Gastroesophageal sphincter (tissue), 3 donors: Measurements from ENCODE around the gene FMO1.

ENCODE experiments used
- CTCF ChIP-seq, 4 experiments: fragments of 200-600 bp in 2 of 4; fragments of 450-650 bp in 2 of 4; sonication (generic) in 1 of 4; IDR thresholded peaks; one replicate each; pipeline ENCODE4 v1.5.1; 2017 to 2019; ENCODE audit warnings: antibody characterized with exemption in 4 of 4, mild to moderate bottlenecking in 2 of 4, moderate library complexity in 2 of 4
- POLR2A ChIP-seq, 2 donors: fragments of 450-650 bp; IDR thresholded peaks; one replicate each; pipeline ENCODE4 v1.6.1; 2017; ENCODE audit warnings: antibody characterized with exemption in 2 of 2, mild to moderate bottlenecking in 2 of 2, moderate library complexity in 1 of 2
- POLR2AphosphoS5 ChIP-seq: sonication (generic); formaldehyde crosslinking; IDR thresholded peaks from one replicate; pipeline ENCODE4 v1.6.1; 2017; ENCODE audit warnings: antibody characterized with exemption

- TF ChIP-seq POLR2AphosphoS5 (no peak), CTCF (IDR thresholded peaks at IDR 0.05) (no peak), POLR2A (IDR thresholded peaks at IDR 0.05) (no peak)
Observed at GRCh38 chr1:171296897-171297296, 48.6 kb downstream of the FMO1 start.
